HUES64 (cell line): ENCODE data around the gene MNX1.

Experiments
- H3K27ac ChIP-seq: 2 replicates; pipeline ENCODE4 v1.7.0; 2013; ENCODE audit warnings: low read depth, low read length, inconsistent platforms
- H3K27me3 ChIP-seq: 2 replicates; pipeline ENCODE4 v1.6.1; 2013; ENCODE audit warnings: mild to moderate bottlenecking, low read length; ENCODE audit not compliant: insufficient read depth
- H3K36me3 ChIP-seq: 2 replicates; pipeline ENCODE4 v1.6.1; 2013; ENCODE audit warnings: mild to moderate bottlenecking, low read length; ENCODE audit not compliant: insufficient read depth
- H3K4me1 ChIP-seq: 2 replicates; pipeline ENCODE4 v1.6.1; 2013; ENCODE audit warnings: mild to moderate bottlenecking, low read length, moderate library complexity; ENCODE audit not compliant: insufficient read depth
- H3K4me3 ChIP-seq: 2 replicates; pipeline ENCODE4 v1.5.1; 2013; ENCODE audit warnings: mild to moderate bottlenecking, low read length, moderate library complexity
- H3K9ac ChIP-seq: 2 replicates; pipeline ENCODE4 v1.6.1; 2013; ENCODE audit warnings: mild to moderate bottlenecking, low read depth, low read length
- H3K9me3 ChIP-seq: 2 replicates; pipeline ENCODE4 v1.6.1; 2013; ENCODE audit warnings: low read depth, low read length; ENCODE audit not compliant: insufficient read depth
- WGBS: fragments of 150-250, 120-280 bp; methylation state at CpG from one replicate; pipeline ENCODE4 v1.1.7; 2013; ENCODE audit warnings: missing lambda C conversion rate; 5-methylcytosine and 5-hydroxymethylcytosine counted together

The MNX1 gene

GRCh38 chr7:157032644-157033482, 22.4 kb upstream of the MNX1 start:
- Histone ChIP-seq H3K27me3 (peaks cover 23% of the 10 kb centered on the region), H3K9ac (no peak overlapping the region), H3K27ac (no peak overlapping the region), H3K4me3 (no peak overlapping the region), H3K4me1 (no peaks in the 10 kb centered on the region), H3K9me3 (no peaks in the 10 kb centered on the region), H3K36me3 (no peaks in the 10 kb centered on the region)
- WGBS: 78% methylated on average over 25 of the region's 25 CpGs

- Histone ChIP-seq H3K27me3 (peaks cover 30% of the 10 kb centered on the region), H3K36me3 (no peaks in the 10 kb centered on the region), H3K9me3 (no peaks in the 10 kb centered on the region), H3K9ac (no peak overlapping the region), H3K4me3 (no peak overlapping the region), H3K4me1 (no peaks in the 10 kb centered on the region), H3K27ac (no peak overlapping the region)
- WGBS: 85% methylated on average over 4 of the region's 4 CpGs
Observed at GRCh38 chr7:157032128-157032527, 21.7 kb upstream of the MNX1 start.

GRCh38 chr7:157028199-157028903, 17.9 kb upstream of the MNX1 start:
- no peak overlapping the region for H3K9ac ChIP-seq
- H3K4me3 ChIP-seq: no peak overlapping the region
- H3K27me3 ChIP-seq: peaks cover 68% of the 10 kb centered on the region
- no peaks in the 10 kb centered on the region for H3K9me3 ChIP-seq
- H3K4me1 ChIP-seq: no peaks in the 10 kb centered on the region
- H3K27ac ChIP-seq: no peak overlapping the region
- H3K36me3 ChIP-seq: no peaks in the 10 kb centered on the region
- WGBS: 74% methylated on average over 16 of the region's 16 CpGs

GRCh38 chr7:157027568-157028198, 17.2 kb upstream of the MNX1 start:
- no peaks in the 10 kb centered on the region for H3K36me3 ChIP-seq
- no peaks in the 10 kb centered on the region for H3K9me3 ChIP-seq
- H3K9ac ChIP-seq: no peak overlapping the region
- H3K4me1 ChIP-seq: 0 out of 2 replicates have a peak, but pooled peaks cover 3% of the 10 kb centered on the region
- H3K27ac ChIP-seq: no peak overlapping the region
- H3K4me3 ChIP-seq: no peak overlapping the region
- H3K27me3 ChIP-seq: peaks cover 74% of the 10 kb centered on the region
- WGBS: 88% methylated on average over 11 of the region's 11 CpGs

GRCh38 chr7:157024716-157025115, 14.3 kb upstream of the MNX1 start:
- H3K4me1 ChIP-seq: 0 out of 2 replicates have a peak, but pooled peaks cover 5% of the 10 kb centered on the region
- 77% methylated on average over 3 of the region's 3 CpGs for WGBS
- H3K27me3 ChIP-seq: peaks cover 100% of the 10 kb centered on the region
- no peak overlapping the region for H3K27ac ChIP-seq
- no peak overlapping the region for H3K4me3 ChIP-seq
- H3K36me3 ChIP-seq: no peaks in the 10 kb centered on the region
- no peaks in the 10 kb centered on the region for H3K9me3 ChIP-seq
- no peak overlapping the region for H3K9ac ChIP-seq

- Histone ChIP-seq H3K27me3 (peaks cover 100% of the 10 kb centered on the region), H3K27ac (no peak overlapping the region), H3K4me3 (no peak overlapping the region), H3K9me3 (no peaks in the 10 kb centered on the region), H3K9ac (no peak overlapping the region), H3K36me3 (no peaks in the 10 kb centered on the region), H3K4me1 (0 out of 2 replicates have a peak, but pooled peaks cover 5% of the 10 kb centered on the region)
- WGBS: 25% methylated on average over 4 of the region's 4 CpGs
Observed at GRCh38 chr7:157023589-157023905, 13.1 kb upstream of the MNX1 start.

GRCh38 chr7:157022681-157023588, 12.5 kb upstream of the MNX1 start:
- Histone ChIP-seq H3K4me3 (no peak overlapping the region), H3K27ac (no peak overlapping the region), H3K9me3 (no peaks in the 10 kb centered on the region), H3K4me1 (0 out of 2 replicates have a peak, but pooled peaks cover 5% of the 10 kb centered on the region), H3K9ac (no peak overlapping the region), H3K36me3 (no peaks in the 10 kb centered on the region), H3K27me3 (peaks cover 100% of the 10 kb centered on the region)
- 15% methylated on average over 19 of the region's 19 CpGs for WGBS

- Histone ChIP-seq H3K27ac (no peak overlapping the region), H3K27me3 (peaks cover 100% of the 10 kb centered on the region), H3K4me3 (no peak overlapping the region), H3K9me3 (no peaks in the 10 kb centered on the region), H3K36me3 (no peaks in the 10 kb centered on the region), H3K9ac (no peak overlapping the region), H3K4me1 (0 out of 2 replicates have a peak, but pooled peaks cover 5% of the 10 kb centered on the region)
- 4% methylated on average over 30 of the region's 30 CpGs for WGBS
Observed at GRCh38 chr7:157021871-157022680, 11.6 kb upstream of the MNX1 start.

GRCh38 chr7:157021071-157021870, 10.8 kb upstream of the MNX1 start:
- no peak overlapping the region for H3K27ac ChIP-seq
- no peaks in the 10 kb centered on the region for H3K36me3 ChIP-seq
- peaks cover 100% of the 10 kb centered on the region for H3K27me3 ChIP-seq
- H3K9me3 ChIP-seq: no peaks in the 10 kb centered on the region
- H3K9ac ChIP-seq: no peak overlapping the region
- H3K4me3 ChIP-seq: peak overlapping the region; percentile 18; the same call in 1 of the 2 replicates
- 1% methylated on average over 84 of the region's 84 CpGs for WGBS
- peaks cover 9% of the 10 kb centered on the region; the same call in 1 of the 2 replicates for H3K4me1 ChIP-seq
